ENCODE data around the gene FBXL3. TPM values are rescaled to one million over a fixed set of nuclear protein-coding genes. Genes with fewer than 3 reads are reported as not detected.
"Not testable (repeated sequence)": the region's sequence is repeated elsewhere in the genome, so short reads cannot be mapped to it uniquely, and the experiment has no call there.

Gene FBXL3
- total RNA-seq, 1 donor from 2014 or later, result 43.0 TPM

DNA sequence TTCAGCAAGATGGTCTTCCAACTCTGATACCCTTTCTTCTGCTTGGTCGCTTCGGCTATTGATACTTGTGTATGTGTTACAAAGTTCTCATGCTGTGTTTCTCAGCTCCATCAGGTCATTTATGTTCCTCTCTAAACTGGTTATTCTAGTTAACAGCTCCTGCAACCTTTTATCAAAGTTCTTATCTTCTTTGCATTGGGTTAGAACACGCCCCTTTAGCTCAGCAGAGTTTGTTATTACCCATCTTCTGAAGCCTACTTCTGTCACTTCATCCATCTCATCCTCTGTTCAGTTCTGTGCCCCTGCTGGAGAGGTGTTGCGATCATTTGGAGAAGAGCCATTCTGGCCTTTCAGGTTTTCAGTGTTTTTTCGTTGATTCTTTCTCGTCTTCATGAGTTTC is 59.9 kb downstream of the FBXL3 start:
- no peaks in the 10 kb centered on the region for H3K9me3 Mint-ChIP-seq (ENCODE audit: unreplicated experiment)
- no peak for DNase-seq (ENCODE audit: extremely low spot score, unreplicated experiment)
- no peaks in the 10 kb centered on the region for H3K36me3 Mint-ChIP-seq (ENCODE audit: unreplicated experiment)
- peaks cover 19% of the 10 kb centered on the region for H3K27me3 Mint-ChIP-seq (ENCODE audit: unreplicated experiment)
- TF ChIP-seq CTCF (IDR thresholded peaks at IDR 0.05), result no peak
- H3K4me3 Mint-ChIP-seq (ENCODE audit: unreplicated experiment), result no peak overlapping the region
- H3K27ac Mint-ChIP-seq (ENCODE audit: unreplicated experiment), result peak overlapping the region; percentile 14
- peaks cover 27% of the 10 kb centered on the region for H3K4me1 Mint-ChIP-seq (ENCODE audit: unreplicated experiment)

GRCh38 chr13:76965759-76966421 is 61.1 kb downstream of the FBXL3 start:
- H3K27ac Mint-ChIP-seq (ENCODE audit: unreplicated experiment), result peak overlapping the region; percentile 82
- peaks cover 4% of the 10 kb centered on the region for H3K9me3 Mint-ChIP-seq (ENCODE audit: unreplicated experiment)
- TF ChIP-seq CTCF (IDR thresholded peaks at IDR 0.05), result no peak
- H3K4me1 Mint-ChIP-seq (ENCODE audit: unreplicated experiment), result peaks cover 27% of the 10 kb centered on the region
- peaks cover 8% of the 10 kb centered on the region for H3K27me3 Mint-ChIP-seq (ENCODE audit: unreplicated experiment)
- no peaks in the 10 kb centered on the region for H3K36me3 Mint-ChIP-seq (ENCODE audit: unreplicated experiment)
- H3K4me3 Mint-ChIP-seq (ENCODE audit: unreplicated experiment), result no peak overlapping the region
- peak; percentile 89 for DNase-seq (ENCODE audit: extremely low spot score, unreplicated experiment)

DNA sequence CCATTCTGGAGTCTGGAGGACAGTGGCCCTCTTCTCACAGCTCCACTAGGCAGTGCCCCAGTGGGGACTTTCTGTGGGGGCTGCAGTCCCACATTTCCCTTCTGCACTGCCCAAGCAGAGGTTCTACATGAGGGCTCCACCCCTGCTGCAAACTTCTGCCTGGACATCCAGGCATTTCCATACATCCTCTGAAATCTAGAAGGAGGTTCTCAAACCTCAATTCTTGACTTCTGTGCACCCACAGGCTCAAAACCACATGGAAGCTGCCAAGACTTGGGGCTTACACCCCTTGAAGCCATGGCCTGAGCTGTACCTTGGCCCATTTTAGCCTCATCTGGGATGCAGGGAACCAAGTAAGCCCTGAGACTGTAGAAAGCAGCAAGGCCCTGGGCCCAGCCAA is 67.2 kb downstream of the FBXL3 start:
- not testable (repeated sequence) for H3K27me3 Mint-ChIP-seq (ENCODE audit: unreplicated experiment); H3K4me3 Mint-ChIP-seq (ENCODE audit: unreplicated experiment); H3K4me1 Mint-ChIP-seq (ENCODE audit: unreplicated experiment); DNase-seq (ENCODE audit: extremely low spot score, unreplicated experiment); H3K27ac Mint-ChIP-seq (ENCODE audit: unreplicated experiment); H3K36me3 Mint-ChIP-seq (ENCODE audit: unreplicated experiment)
- peaks cover 19% of the 10 kb centered on the region for H3K9me3 Mint-ChIP-seq (ENCODE audit: unreplicated experiment)

GRCh38 chr13:76958841-76959432 is 68.0 kb downstream of the FBXL3 start:
- Mint-ChIP-seq H3K27me3 (ENCODE audit: unreplicated experiment) (peaks cover 8% of the 10 kb centered on the region), H3K9me3 (ENCODE audit: unreplicated experiment) (peaks cover 19% of the 10 kb centered on the region), H3K4me3 (ENCODE audit: unreplicated experiment) (no peak overlapping the region), H3K27ac (ENCODE audit: unreplicated experiment) (no peak overlapping the region), H3K4me1 (ENCODE audit: unreplicated experiment) (no peaks in the 10 kb centered on the region), H3K36me3 (ENCODE audit: unreplicated experiment) (no peaks in the 10 kb centered on the region)
- TF ChIP-seq CTCF (IDR thresholded peaks at IDR 0.05), result no peak
- no peak for DNase-seq (ENCODE audit: extremely low spot score, unreplicated experiment)

DNA sequence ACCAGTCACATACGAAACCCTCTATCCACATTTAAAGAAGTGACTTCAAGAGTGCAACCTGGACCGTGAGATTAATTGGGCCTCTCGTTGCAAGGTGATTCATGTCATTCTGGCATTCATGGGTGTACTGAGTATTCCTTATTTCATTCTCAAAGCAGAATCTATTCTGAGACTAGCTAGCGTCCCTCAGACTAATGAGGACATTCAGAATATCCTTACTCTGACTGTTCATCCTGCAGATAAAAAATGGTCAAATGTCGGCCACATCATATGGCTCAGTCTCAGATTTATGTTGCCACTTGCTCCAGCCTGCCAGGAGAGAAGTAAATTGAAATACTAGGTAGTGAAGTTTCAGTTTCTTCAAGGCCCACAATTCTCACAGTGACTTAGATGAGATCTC is 71.3 kb downstream of the FBXL3 start:
- Mint-ChIP-seq H3K9me3 (ENCODE audit: unreplicated experiment) (peaks cover 14% of the 10 kb centered on the region), H3K4me1 (ENCODE audit: unreplicated experiment) (no peaks in the 10 kb centered on the region), H3K27me3 (ENCODE audit: unreplicated experiment) (peaks cover 31% of the 10 kb centered on the region), H3K27ac (ENCODE audit: unreplicated experiment) (no peak overlapping the region), H3K4me3 (ENCODE audit: unreplicated experiment) (no peak overlapping the region), H3K36me3 (ENCODE audit: unreplicated experiment) (no peaks in the 10 kb centered on the region)
- no peak for DNase-seq (ENCODE audit: extremely low spot score, unreplicated experiment)
- TF ChIP-seq CTCF (IDR thresholded peaks at IDR 0.05), result no peak

Other genes with a start within 250 kb of the FBXL3 start
- 32.9 and 36.3 TPM in 2 replicates for gene KCTD12, start 140.8 kb downstream of the FBXL3 start, total RNA-seq
- gene ACOD1, start 78.6 kb downstream of the FBXL3 start, total RNA-seq, result not detected in 2 replicates
- 42.3 and 43.3 TPM in 2 replicates for gene CLN5, start 35.1 kb downstream of the FBXL3 start, total RNA-seq

Data from osteocyte (in vitro differentiated cells).